Suprapubic skin (tissue), 3 donors: Measurements from ENCODE around the gene HES3.

Experiments used
- POLR2AphosphoS5 ChIP-seq, 3 donors: sonication (generic); formaldehyde crosslinking; IDR thresholded peaks; one replicate each; pipeline ENCODE4 v1.6.1; 2017; ENCODE audit warnings: antibody characterized with exemption in 3 of 3
- TF ChIP-seq, protein P1 (sequence below), 2 donors: fragments of 200-600 bp in 1 of 2; fragments of 450-650 bp in 1 of 2; sonication (generic) in 1 of 2; IDR thresholded peaks; one replicate each; pipeline ENCODE4 v1.5.1; 2016 to 2019; ENCODE audit warnings: antibody characterized with exemption in 2 of 2, mild to moderate bottlenecking in 1 of 2, moderate library complexity in 1 of 2

DNA sequence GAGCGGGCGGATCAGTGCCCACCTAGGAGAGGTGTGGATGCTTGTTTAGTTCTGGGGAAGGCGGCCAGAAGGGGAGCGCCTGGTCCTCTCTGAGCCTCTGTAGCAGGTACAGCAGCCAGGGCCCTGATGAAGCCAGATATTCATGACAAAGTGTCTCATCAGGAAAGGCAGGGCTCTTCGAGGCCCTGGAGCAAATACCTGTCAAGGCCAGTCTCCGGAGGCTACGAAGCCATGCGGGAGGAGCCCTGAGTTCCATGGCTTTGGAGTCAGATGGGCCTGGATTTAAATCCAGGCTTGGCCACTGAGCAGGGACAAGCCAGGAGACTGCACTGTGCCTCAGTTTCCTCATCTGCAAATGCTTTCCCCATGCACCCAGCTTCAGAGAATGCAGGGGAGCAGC, 42.3 kb downstream of the HES3 start:
- TF ChIP-seq, protein P1, sequence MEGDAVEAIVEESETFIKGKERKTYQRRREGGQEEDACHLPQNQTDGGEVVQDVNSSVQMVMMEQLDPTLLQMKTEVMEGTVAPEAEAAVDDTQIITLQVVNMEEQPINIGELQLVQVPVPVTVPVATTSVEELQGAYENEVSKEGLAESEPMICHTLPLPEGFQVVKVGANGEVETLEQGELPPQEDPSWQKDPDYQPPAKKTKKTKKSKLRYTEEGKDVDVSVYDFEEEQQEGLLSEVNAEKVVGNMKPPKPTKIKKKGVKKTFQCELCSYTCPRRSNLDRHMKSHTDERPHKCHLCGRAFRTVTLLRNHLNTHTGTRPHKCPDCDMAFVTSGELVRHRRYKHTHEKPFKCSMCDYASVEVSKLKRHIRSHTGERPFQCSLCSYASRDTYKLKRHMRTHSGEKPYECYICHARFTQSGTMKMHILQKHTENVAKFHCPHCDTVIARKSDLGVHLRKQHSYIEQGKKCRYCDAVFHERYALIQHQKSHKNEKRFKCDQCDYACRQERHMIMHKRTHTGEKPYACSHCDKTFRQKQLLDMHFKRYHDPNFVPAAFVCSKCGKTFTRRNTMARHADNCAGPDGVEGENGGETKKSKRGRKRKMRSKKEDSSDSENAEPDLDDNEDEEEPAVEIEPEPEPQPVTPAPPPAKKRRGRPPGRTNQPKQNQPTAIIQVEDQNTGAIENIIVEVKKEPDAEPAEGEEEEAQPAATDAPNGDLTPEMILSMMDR (IDR thresholded peaks at IDR 0.05): no peak
- TF ChIP-seq POLR2AphosphoS5 (IDR thresholded peaks at IDR 0.05): no peak
